ENCODE data around the gene NDUFS1. TPM values are rescaled to one million over a fixed set of nuclear protein-coding genes. Genes with fewer than 3 reads are reported as not detected.

NDUFS1 gene
- total RNA-seq, 1 experiment from 2014 or later = 100 TPM

GRCh38 chr2:206075113-206075512, 84.1 kb downstream of the NDUFS1 start:
- Mint-ChIP-seq H3K4me1 (ENCODE audit: insufficient read depth, unreplicated experiment) (peaks cover 17% of the 10 kb centered on the region), H3K27ac (ENCODE audit: low read depth, unreplicated experiment) (no peak overlapping the region), H3K36me3 (ENCODE audit: insufficient read depth, unreplicated experiment) (peaks cover 12% of the 10 kb centered on the region), H3K4me3 (ENCODE audit: unreplicated experiment) (no peak overlapping the region), H3K9me3 (ENCODE audit: unreplicated experiment) (no peaks in the 10 kb centered on the region), H3K27me3 (ENCODE audit: insufficient read depth, unreplicated experiment) (no peaks in the 10 kb centered on the region)
- CTCF ChIA-PET = no interaction called here
- BruUV-seq (replicated peaks) = no TSS peak
- POLR2A ChIA-PET = no interaction called here
- no peak for DNase-seq (ENCODE audit: unreplicated experiment)
- intact Hi-C loops (cut with micrococcal nuclease) = no loop called here
- TF ChIP-seq, protein P1, sequence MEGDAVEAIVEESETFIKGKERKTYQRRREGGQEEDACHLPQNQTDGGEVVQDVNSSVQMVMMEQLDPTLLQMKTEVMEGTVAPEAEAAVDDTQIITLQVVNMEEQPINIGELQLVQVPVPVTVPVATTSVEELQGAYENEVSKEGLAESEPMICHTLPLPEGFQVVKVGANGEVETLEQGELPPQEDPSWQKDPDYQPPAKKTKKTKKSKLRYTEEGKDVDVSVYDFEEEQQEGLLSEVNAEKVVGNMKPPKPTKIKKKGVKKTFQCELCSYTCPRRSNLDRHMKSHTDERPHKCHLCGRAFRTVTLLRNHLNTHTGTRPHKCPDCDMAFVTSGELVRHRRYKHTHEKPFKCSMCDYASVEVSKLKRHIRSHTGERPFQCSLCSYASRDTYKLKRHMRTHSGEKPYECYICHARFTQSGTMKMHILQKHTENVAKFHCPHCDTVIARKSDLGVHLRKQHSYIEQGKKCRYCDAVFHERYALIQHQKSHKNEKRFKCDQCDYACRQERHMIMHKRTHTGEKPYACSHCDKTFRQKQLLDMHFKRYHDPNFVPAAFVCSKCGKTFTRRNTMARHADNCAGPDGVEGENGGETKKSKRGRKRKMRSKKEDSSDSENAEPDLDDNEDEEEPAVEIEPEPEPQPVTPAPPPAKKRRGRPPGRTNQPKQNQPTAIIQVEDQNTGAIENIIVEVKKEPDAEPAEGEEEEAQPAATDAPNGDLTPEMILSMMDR (IDR thresholded peaks at IDR 0.05; ENCODE audit: unreplicated experiment) = no peak

DNA sequence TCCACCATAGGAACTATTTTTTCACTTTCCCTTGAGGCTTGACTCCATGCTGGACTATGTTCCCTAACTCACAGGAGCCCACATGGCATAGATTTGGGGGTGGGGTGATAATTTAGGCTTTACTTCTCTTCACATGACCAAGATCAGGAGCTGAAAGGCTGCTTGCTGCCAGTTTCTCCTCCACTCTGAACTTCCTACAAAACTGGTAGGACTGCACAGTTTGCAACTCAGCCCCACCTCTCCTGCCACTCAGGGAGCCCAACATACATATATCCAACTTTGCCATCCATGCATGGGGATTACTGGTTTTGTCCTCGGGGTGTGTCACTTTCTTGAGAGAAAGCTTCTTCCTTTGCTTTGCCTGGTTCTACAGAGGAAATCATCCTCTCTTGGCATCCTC, 87.4 kb downstream of the NDUFS1 start:
- Mint-ChIP-seq H3K27ac (ENCODE audit: low read depth, unreplicated experiment) (no peak overlapping the region), H3K27me3 (ENCODE audit: insufficient read depth, unreplicated experiment) (no peaks in the 10 kb centered on the region), H3K4me1 (ENCODE audit: insufficient read depth, unreplicated experiment) (peaks cover 7% of the 10 kb centered on the region), H3K4me3 (ENCODE audit: unreplicated experiment) (no peak overlapping the region), H3K9me3 (ENCODE audit: unreplicated experiment) (no peaks in the 10 kb centered on the region), H3K36me3 (ENCODE audit: insufficient read depth, unreplicated experiment) (peaks cover 12% of the 10 kb centered on the region)
- ChIA-PET CTCF (interaction anchor here (0.6 kb wide), 2 partner anchors 59 to 64 kb away, joined by 3 read pairs; no protein-coding TSS in a partner anchor), POLR2A (interaction anchor here (0.7 to 1.8 kb wide), 3 partner anchors 12 to 489 kb away, joined by 3 to 7 read pairs (median 4); partner anchors contain the start of gene INO80D)
- intact Hi-C loops (cut with micrococcal nuclease) = no loop called here
- TF ChIP-seq, protein P1 (IDR thresholded peaks at IDR 0.05; ENCODE audit: unreplicated experiment) = no peak
- DNase-seq (ENCODE audit: unreplicated experiment) = no peak
- no TSS peak for BruUV-seq (replicated peaks)

- TF ChIP-seq, protein P1 (IDR thresholded peaks at IDR 0.05; ENCODE audit: unreplicated experiment) = no peak
- H3K4me1 Mint-ChIP-seq (ENCODE audit: insufficient read depth, unreplicated experiment) = peaks cover 7% of the 10 kb centered on the region
- no peak for DNase-seq (ENCODE audit: unreplicated experiment)
- no peaks in the 10 kb centered on the region for H3K27me3 Mint-ChIP-seq (ENCODE audit: insufficient read depth, unreplicated experiment)
- H3K27ac Mint-ChIP-seq (ENCODE audit: low read depth, unreplicated experiment) = no peak overlapping the region
- no TSS peak for BruUV-seq (replicated peaks)
- H3K9me3 Mint-ChIP-seq (ENCODE audit: unreplicated experiment) = no peaks in the 10 kb centered on the region
- ChIA-PET CTCF (no interaction called here), POLR2A (interaction anchor here (0.6 to 1.1 kb wide), 3 partner anchors 16 to 1497 kb away, joined by 3 read pairs; partner anchors contain the start of gene INO80D)
- H3K4me3 Mint-ChIP-seq (ENCODE audit: unreplicated experiment) = no peak overlapping the region
- intact Hi-C loops (cut with micrococcal nuclease) = no loop called here
- H3K36me3 Mint-ChIP-seq (ENCODE audit: insufficient read depth, unreplicated experiment) = peaks cover 7% of the 10 kb centered on the region
These were observed 89.8 kb downstream of the NDUFS1 start for GRCh38 chr2:206069417-206069816.

DNA sequence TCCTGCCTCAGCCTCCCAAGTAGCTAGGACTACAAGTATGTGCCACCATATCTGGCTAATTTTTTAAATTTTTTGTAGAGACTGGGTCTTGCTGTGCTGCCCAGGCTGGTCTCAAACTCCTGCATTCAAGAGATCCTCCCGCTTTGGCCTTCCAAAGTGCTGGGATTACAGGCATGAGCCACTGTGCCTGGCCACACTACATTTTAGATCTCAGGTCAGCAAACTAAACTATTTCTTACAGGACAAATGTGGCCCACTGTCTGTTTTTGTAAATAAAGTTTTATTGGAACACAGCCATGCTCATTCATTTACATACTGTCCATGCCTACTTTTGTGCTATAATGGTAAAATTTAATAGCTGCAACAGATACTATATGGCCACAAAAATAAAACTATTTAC, 91.0 kb downstream of the NDUFS1 start:
- Mint-ChIP-seq H3K36me3 (ENCODE audit: insufficient read depth, unreplicated experiment) (peaks cover under 1% of the 10 kb centered on the region), H3K4me3 (ENCODE audit: unreplicated experiment) (no peak overlapping the region), H3K9me3 (ENCODE audit: unreplicated experiment) (no peaks in the 10 kb centered on the region), H3K27ac (ENCODE audit: low read depth, unreplicated experiment) (no peak overlapping the region), H3K27me3 (ENCODE audit: insufficient read depth, unreplicated experiment) (no peaks in the 10 kb centered on the region), H3K4me1 (ENCODE audit: insufficient read depth, unreplicated experiment) (peaks cover 7% of the 10 kb centered on the region)
- intact Hi-C loops (cut with micrococcal nuclease) = no loop called here
- CTCF ChIA-PET = no interaction called here
- DNase-seq (ENCODE audit: unreplicated experiment) = no peak
- BruUV-seq (replicated peaks) = no TSS peak
- POLR2A ChIA-PET = interaction anchor here (0.6 kb wide), 1 partner anchor 117 kb away, joined by 4 read pairs; no protein-coding TSS in a partner anchor
- TF ChIP-seq, protein P1 (IDR thresholded peaks at IDR 0.05; ENCODE audit: unreplicated experiment) = no peak

Other genes starting within 250 kb of the NDUFS1 start
- 18.7 and 21.6 TPM in 2 replicates for gene INO80D, start 73.3 kb downstream of the NDUFS1 start, total RNA-seq (2022)
- 1,045 and 1,110 TPM in 2 replicates for gene EEF1B2, start 451 bp upstream of the NDUFS1 start, total RNA-seq (2022)
- gene ZDBF2, start 115.2 kb upstream of the NDUFS1 start, total RNA-seq (2022) = 15.6 and 21.3 TPM in 2 replicates